ENCODE data around the gene ALDH16A1. TPM values are rescaled to one million over a fixed set of nuclear protein-coding genes. Genes with fewer than 3 reads are reported as not detected.

Gene ALDH16A1
- total and polyA plus RNA-seq, 2 donors (not counting 3 experiments of a cell fraction or from before 2014, with no cell fraction given), result 27.6 to 33.2 TPM

- dilution Hi-C loops (cut with MboI; ENCODE audit: extremely low pct_ligation_motif_present, low sequenced_read_pairs), result no loop called here
- H3K36me3 ChIP-seq (ENCODE audit: control insufficient read depth in 2 of 2, extremely low read depth in 1 of 2, insufficient read depth in 2 of 2, low read length in 2 of 2), result no peaks in the 10 kb centered on the region
- no peak overlapping the region for H2AFZ ChIP-seq (ENCODE audit: low read depth, low read length)
- H3K9me1 ChIP-seq (replicated peaks; ENCODE audit: control insufficient read depth, extremely low read depth, insufficient read depth, low read length), result no peaks in the 10 kb centered on the region
- H3K27ac ChIP-seq (ENCODE audit: insufficient read depth, low read depth, low read length), result no peak overlapping the region
- FAIRE-seq, result no peak
- intact Hi-C loops (cut with micrococcal nuclease), result no loop called here
- CTCF ChIA-PET, result no interaction called here
- TF ChIP-seq EZH2 (IDR thresholded peaks at IDR 0.05; ENCODE audit: borderline replicate concordance, low read depth, low read length, severe bottlenecking) (peak; percentile 51), CTCF (IDR thresholded peaks at IDR 0.05; ENCODE audit: extremely low read depth in 1 of 2, insufficient read depth in 1 of 2, low read depth in 1 of 2, low read length in 2 of 2) (no peak)
- H3K27me3 ChIP-seq (ENCODE audit: control insufficient read depth in 2 of 2, insufficient read depth in 2 of 2, low read length in 2 of 2), result peaks cover 81 to 82% of the 10 kb centered on the region in 2 experiments
- H3K9ac ChIP-seq (replicated peaks; ENCODE audit: extremely low read depth, insufficient read depth, low read length), result no peak overlapping the region
- POLR2A ChIA-PET, result no interaction called here
- no peaks in the 10 kb centered on the region for H3K9me3 ChIP-seq (replicated peaks; ENCODE audit: control insufficient read depth, insufficient read depth, low read length)
- H3K4me2 ChIP-seq (ENCODE audit: insufficient read depth, low read length), result no peak overlapping the region
- DNase-seq (ENCODE audit: low read depth, low spot score), result no peak
- BruUV-seq (replicated peaks), result no TSS peak
- H4K20me1 ChIP-seq (replicated peaks; ENCODE audit: control insufficient read depth, extremely low read depth, insufficient read depth, low read length), result no peaks in the 10 kb centered on the region
- H3K4me1 ChIP-seq (ENCODE audit: control insufficient read depth, extremely low read depth, insufficient read depth, low read length), result no peaks in the 10 kb centered on the region
- H3K79me2 ChIP-seq (ENCODE audit: control insufficient read depth, insufficient read depth, low read length), result no peaks in the 10 kb centered on the region
- no peak overlapping the region for H3K4me3 ChIP-seq (replicated peaks in 1 of 3; ENCODE audit: insufficient read depth in 1 of 3, low read depth in 1 of 3, low read length in 3 of 3)
Observed at GRCh38 chr19:49428547-49429451, 24.2 kb upstream of the ALDH16A1 start.

GRCh38 chr19:49430172-49430677, 22.8 kb upstream of the ALDH16A1 start:
- Histone ChIP-seq H3K9ac (replicated peaks; ENCODE audit: extremely low read depth, insufficient read depth, low read length) (no peak overlapping the region), H3K4me2 (ENCODE audit: insufficient read depth, low read length) (no peak overlapping the region), H2AFZ (ENCODE audit: low read depth, low read length) (no peak overlapping the region), H3K9me3 (replicated peaks; ENCODE audit: control insufficient read depth, insufficient read depth, low read length) (no peaks in the 10 kb centered on the region), H3K27ac (ENCODE audit: insufficient read depth, low read depth, low read length) (no peak overlapping the region), H4K20me1 (replicated peaks; ENCODE audit: control insufficient read depth, extremely low read depth, insufficient read depth, low read length) (no peaks in the 10 kb centered on the region), H3K4me1 (ENCODE audit: control insufficient read depth, extremely low read depth, insufficient read depth, low read length) (no peaks in the 10 kb centered on the region), H3K9me1 (replicated peaks; ENCODE audit: control insufficient read depth, extremely low read depth, insufficient read depth, low read length) (no peaks in the 10 kb centered on the region), H3K79me2 (ENCODE audit: control insufficient read depth, insufficient read depth, low read length) (no peaks in the 10 kb centered on the region), H3K36me3 (ENCODE audit: control insufficient read depth in 2 of 2, extremely low read depth in 1 of 2, insufficient read depth in 2 of 2, low read length in 2 of 2) (no peaks in the 10 kb centered on the region), H3K27me3 (ENCODE audit: control insufficient read depth in 2 of 2, insufficient read depth in 2 of 2, low read length in 2 of 2) (peaks cover 73 to 80% of the 10 kb centered on the region in 2 experiments), H3K4me3 (replicated peaks in 1 of 3; ENCODE audit: insufficient read depth in 1 of 3, low read depth in 1 of 3, low read length in 3 of 3) (no peak overlapping the region)
- ChIA-PET CTCF (no interaction called here), POLR2A (no interaction called here)
- no peak for DNase-seq (ENCODE audit: low read depth, low spot score)
- intact Hi-C loops (cut with micrococcal nuclease), result no loop called here
- dilution Hi-C loops (cut with MboI; ENCODE audit: extremely low pct_ligation_motif_present, low sequenced_read_pairs), result no loop called here
- peak; percentile 54 for TF ChIP-seq EZH2 (IDR thresholded peaks at IDR 0.05; ENCODE audit: borderline replicate concordance, low read depth, low read length, severe bottlenecking)
- no peak for TF ChIP-seq MAX (IDR thresholded peaks at IDR 0.05; ENCODE audit: insufficient read depth, insufficient read length)
- BruUV-seq (replicated peaks), result no TSS peak
- no peak for FAIRE-seq
